DMS153 (cell line): ENCODE data around the gene SDCCAG8.

ENCODE experiments used
- DNase-seq: peaks from one replicate; lab custom pipeline; 2025; lab: John Stamatoyannopoulos, UW

The SDCCAG8 gene

DNA sequence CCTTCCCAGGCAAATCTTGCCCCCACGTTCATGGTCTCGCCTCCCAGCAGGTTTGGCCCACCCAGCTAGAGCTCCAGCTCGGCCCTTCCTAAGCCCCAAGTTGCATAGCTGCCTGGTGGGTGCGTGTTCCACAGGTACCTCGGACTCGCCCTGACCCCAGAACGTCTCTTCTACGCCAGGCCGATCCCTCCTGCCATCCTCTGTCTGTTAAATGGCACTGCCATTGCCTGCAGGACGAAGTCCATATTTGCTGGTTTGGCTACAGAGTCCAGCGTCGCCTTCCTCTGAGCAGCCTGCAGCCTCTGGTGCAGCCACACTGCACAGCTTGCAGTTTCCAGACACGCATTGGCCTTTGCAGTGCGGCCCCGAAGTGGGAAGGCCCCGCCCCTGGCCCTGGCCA, 228.1 kb downstream of the SDCCAG8 start:
- DNase-seq, result no peak

DNA sequence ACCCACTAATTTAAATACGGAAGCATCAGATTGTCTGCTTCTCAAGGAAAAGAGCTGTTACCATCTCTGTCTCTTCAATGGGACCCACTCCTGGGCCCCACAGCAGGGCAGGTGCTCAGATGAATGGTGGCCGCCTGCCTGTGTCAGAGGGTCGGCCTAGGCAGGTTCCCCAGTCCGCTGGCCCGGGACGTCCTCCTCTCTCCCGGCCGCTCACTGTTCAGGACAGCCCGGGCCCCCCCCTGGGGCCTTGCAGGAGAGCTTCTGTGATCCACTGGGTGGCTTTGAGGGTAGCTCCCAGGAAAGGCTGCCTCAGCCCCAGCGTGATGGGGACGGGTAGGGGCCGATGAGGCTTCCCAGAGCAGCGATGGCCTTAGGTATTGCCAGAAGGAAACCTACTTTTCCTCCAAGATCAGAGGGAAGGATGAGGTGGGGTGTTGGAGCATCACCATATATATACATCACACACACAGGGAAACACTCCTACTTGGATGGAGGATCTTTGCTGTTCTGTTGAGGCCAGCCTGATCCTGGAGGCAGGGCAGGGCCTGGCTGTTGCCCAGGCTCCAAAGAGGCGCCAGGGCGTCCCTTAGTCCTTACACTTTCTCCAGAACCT, 231.3 kb downstream of the SDCCAG8 start:
- no peak for DNase-seq

DNA sequence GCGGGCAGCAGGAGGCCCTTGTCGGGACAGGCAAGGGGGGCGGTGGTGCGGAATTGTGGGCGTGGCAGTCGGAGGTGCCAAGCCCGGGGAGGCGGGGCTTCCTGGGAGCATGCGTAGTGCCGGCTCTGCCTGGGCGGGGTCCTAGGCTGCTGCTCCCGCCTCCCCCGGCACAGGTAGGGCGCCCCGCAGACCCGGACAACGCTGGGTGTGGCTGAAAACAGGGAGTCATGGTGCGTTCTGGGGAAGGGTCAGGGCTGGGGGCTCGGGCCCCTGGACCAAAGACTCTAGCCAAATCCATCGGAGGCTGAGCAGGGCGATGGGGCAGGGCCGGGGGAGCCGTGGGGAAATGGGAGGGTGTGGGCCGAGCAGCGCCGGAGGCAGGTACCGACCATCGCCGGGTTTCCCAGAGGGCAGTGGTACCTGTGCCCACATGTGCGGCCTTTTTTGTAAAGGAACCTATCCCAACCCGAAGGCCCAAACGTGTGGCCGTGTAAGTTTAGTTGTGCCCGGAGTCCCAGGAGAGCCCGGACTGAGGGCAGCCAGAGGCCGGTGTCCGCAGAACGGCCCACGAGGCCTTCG, 231.9 kb downstream of the SDCCAG8 start:
- DNase-seq, result no peak

DNA sequence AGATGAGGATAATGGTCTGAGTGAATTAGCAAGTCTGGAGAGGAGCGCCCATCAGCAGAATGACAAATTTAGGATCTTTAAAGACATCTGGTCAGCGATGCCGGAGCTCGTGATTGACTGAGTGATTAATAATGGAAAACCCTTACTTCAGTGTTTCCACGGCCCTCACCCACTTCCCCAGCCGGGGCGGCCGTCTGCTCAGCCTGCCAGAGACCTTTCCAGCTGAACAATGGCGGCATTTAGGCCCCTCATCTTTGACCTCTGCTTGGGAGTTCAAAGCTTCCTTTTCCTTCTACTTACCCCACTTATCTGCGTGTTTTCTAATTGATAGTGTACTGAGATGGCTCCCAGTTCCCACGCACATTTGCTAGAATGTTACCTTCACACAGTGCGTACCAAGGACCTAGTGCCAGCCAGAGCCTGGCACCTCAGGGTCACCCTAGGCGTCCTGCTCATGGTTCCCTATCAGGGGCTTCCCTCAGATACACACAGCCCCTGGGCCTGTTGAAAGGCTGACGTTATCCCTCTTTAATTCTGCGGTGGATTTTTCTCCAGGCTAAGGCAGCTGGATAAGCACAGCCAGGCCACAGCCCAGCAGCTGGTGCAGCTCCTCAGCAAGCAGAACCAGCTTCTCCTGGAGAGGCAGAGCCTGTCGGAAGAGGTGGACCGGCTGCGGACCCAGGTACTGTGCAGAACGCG, 232.8 kb downstream of the SDCCAG8 start:
- DNase-seq, result no peak

DNA sequence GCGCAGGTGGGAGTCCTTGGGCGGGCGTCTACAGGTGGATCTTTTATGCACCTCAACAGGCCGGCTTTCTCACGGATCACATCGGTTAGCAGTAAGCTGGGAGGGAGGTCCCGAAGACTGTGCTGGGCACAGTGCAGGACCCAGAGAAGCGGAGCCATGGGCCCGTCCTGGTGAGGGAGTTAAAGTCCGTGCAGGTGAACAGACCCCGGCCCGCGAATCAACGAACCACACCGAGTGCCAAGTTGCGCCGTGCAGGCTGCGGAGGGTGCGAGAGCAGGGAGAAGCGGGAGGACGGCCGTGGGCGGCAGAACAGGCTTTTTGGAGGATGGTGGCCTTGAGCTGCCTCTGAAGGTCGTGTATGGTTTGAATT, 233.3 kb downstream of the SDCCAG8 start:
- no peak for DNase-seq

DNA sequence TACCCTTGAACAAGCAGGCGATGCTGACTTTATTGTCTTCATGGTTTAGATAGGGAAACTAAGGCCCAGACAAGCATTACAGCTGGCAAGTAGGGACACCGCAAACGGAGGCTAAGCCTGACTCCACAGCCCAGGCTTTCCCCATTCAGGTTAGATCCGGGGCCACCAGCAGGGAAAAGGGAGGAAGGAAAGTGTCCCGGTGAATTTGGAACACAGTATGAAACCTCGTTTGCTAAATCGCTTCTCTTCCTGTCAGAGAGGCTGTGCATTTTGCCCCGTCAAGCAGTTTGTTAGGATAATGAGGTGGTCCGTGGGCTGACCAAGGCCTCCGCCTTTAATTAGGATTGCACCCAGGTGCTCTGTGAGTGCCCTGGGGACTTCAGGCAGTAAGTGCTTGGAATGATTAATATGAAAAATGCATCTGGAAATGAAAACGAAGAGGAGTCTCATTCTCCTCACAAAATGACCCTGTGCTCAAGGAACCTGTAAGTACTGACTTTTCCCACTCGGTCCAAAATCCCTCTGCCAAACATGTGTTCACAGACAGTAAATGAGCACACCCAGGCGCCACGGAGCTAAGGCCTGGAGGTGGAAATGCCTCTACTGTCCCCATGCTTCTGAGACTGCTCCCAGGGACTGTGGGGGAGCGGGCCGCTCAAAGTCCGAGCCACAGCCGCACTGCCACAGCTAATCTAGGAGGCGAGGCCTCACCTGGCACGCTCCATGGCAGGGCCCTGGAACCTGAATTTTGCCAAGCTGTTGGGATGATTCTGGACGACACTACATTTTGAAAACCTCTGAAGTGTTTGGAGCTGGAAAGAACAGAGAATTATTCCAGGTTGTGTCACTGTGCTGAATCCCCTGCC, 234.1 kb downstream of the SDCCAG8 start:
- no peak for DNase-seq

DNA sequence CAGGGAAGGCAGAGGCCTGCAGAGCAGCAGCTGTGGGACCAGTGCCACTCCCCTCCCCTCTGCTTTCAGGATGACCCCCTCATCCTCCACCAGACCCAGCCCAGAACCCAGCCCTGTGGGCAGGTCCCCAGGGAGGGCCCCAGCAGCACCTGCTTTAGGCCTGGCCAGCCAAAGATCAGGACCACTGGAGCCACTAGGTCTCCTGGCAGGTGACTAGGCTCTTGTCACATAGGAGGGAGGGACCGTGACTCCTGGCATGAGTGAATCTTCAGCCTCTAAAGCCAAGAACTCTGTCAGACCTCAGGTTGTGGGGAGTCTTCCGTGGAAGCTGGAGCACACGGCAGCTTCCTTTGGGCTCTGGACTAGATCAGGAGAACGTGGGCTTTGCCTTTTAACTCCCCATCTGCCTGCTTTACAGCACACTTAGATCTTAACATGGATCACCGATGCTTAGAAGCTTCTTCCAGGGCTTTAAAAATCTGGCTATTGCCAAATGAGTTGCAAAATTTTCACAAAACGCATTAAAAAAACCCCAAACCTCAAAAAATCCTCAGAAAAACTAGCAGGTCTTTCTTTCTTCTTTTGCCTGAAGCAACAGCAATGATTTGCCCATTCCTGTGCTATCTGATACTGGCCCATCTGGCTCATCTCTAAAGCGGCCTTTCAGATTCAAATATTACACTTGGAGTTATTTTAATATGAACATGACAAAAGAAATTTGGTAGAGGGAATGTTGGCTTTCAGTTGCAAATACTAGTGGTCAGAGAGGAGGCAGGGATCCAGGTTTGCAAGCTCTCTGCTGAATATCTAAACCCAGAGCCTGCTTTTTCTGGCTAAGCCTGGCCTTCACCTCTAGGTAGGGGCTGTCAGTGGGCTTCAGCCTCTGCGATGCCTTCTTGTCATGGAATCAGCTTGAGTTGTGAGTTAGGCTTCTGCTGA, 235.2 kb downstream of the SDCCAG8 start:
- DNase-seq, result no peak

DNA sequence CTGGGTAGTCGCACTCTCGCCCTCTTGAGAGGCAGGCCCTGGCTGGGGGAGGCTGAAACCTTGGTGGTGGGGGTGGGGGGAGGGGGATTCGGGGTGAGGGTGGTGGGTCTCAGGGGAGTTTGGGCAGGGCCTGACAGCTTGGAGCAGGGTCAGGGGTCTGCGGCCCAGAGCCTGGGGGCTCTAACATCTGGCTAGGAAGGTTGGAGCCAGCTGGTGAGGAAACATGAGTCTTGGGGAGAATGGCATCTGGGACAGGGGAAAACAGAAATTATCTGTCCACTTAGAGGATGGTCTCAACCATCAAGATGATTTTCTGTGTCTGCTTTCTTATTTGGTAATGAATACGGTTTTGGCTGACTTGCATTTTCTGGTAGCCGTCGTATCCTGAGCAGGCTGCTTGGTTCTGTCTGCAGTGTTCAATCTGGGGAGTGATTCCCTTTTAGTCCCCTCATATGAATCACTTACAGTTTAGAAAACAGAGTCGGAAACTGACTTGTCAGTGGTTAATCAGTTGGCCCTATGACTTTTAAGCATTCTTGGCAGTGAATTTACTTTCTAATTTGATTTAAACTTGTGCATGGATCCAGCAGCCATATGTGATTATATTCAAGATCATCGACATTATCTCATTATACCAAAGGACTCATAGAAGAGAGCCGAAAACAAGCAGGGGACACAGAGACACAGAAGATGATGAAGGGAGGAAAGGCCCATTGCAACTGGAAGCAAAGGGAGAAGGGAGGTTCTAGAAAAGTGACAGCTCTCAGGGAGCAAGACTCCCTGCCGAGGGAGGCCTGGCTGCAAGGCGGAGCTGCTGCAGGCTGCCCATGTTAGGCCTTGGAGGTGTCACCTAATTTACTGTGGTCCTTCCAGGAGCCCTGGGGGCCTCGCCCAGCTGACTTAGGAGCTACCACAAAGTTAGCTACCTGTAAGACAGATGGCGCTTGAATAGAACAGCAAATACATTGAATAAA, 237.6 kb downstream of the SDCCAG8 start:
- no peak for DNase-seq

DNA sequence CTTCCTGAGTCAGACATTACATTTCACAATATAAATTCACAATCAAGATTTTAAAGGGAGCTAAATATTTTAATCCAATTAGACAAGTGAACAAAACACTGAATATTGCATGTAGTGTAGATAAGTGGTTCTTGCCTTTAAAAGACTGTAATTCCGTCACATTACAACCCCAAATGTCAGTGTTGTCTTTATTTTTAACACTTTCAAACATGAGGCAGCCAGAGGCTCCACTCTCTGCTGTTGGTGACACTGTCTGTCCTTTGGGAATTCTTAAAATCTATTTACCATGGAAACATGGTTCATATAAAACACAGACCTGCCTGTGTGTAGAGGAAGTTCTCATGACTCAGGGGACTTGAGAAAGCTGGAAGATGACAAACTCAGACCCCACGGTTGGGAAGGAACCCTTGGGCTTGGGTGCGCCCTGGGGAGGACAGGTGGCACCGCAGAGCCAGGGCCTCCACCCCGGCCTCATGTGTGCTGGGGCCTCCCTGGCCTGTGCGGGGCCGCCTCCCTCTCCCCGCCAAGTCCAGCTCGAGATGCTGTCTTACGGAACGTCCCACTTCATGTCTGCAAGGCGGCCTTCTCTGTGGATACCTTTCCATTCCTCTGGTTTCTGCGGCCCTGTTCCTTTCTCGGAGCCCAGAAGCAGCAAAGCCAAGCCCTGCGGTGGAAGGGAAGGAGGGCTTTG, 239.0 kb downstream of the SDCCAG8 start:
- no peak for DNase-seq

DNA sequence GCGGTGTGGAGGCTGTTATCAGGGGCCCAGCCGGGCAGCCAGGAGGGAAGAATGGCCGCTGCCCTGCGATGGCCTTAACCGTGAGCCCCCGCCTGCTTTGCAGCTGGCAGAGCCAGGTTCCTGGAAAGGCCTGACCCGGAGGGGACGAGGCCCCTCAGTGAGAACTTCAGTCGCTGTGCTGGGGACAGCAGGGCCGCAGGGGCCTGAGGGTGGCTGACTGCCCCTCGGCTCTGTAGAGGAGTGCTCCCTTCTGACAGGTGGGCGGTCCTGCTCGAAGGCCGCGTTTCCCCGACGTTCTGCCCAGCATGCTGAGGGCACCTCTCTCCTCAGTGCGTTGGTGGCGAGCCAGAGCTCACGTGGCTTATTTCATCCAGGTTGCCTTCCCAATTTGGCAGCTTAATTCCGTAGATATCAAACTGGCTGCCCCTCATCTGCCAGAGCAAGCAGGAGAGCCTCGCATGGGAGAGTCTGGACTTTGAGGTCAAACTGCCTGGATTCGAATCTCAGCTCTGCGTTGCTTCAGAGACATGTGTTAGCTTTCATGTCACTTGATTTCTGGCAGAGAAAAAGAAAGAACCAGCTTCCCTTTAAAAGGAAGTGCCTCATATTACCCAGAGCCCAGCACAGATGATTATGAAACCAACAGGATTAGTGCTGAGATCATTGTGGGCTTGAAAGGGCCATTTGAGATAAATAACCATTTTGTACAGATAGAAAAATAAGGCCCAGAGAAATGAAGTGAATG, 239.8 kb downstream of the SDCCAG8 start:
- DNase-seq, result no peak

DNA sequence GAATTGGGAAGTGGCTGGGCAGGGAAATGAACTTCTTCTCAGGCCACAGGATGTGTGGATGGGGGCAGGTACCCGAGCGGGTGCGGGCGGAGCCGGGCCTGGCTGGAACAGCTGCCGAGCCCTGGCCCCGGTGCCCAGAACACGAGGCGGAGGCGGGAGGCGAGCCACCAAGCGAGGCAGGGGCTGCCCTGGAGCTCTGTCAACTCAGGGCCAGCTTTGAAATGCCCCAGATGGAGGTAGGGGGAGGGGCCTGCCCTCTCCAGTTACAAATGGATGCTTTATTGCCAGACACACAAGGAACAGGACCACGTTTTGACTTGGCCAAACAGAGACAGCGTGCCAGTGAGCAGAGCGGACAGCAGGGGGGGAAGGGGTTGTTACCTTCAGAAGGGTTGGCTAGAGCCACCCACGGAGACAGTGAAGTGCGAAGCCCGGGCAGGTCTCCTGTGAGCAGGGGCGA, 240.4 kb downstream of the SDCCAG8 start:
- no peak for DNase-seq

DNA sequence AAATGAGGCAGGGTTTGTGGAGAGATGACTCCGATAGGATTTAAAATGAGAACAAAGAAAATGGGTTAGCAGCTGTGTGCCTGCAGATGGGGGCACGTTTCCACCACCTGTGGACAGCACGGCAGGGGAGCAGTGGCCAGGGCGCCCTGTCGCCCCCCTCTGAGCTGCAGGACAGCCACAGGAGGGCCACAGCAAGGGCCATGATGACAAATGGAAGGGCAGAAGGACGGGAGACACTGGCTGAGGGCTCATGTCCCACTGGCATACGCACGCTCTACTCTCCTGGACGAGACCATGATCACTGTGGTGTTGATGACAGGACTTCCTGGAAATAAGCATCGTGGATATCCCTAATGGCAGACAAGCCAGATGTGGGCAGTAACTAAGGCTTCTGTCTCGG, 241.0 kb downstream of the SDCCAG8 start:
- no peak for DNase-seq

DNA sequence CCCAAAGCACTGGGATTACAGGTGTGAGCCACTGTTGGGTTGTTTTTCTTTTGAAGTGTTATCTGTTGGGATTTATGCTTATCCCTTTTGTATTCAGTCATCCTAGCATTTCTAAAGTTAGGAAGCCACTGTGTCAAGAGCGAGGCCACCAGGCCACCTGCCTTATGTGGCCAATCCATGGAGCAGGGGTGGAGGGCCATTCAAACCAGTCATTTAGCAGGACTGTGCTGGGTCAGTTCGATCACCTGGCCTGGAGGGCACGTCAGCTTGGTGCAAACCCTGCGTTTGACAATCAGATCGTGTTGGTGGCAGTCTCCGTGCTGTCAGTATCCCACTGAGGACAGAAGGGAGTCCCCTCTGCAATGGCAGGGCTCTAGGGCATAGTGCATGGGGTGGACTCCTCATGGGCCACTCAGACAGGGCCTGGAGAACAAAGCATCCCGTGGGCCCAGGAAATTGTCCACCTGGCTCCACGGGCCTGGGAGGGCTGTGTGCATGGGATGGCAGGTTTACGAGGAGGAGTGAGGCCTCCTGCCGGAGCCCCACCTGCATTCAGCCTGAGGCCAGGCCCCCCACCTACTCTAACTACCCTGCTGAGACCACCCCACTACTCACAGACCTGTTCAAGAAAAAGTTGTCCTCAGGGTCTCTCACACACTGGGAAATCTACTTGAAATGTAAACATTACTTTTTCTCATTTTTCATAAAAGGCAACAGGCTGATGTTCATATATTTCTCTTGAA, 242.3 kb downstream of the SDCCAG8 start:
- DNase-seq, result no peak

DNA sequence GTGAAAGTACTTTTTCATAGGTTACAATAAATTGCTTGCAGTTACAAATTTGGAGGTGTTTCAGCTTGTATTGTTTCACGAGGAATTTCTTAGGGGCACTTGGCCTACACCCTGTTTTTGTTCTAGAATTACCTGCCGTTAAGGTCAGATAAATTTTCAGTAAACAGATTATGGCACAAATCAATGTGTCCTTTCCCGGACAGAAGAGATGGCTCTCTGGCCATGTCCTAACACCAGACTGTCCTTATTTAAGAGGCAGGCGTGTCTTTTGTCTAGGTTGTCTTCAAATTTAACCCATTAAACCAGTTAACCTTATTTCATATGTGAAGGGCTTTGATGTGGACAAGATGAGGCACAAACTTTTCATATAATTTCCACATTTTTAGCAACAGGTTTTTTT, 243.4 kb downstream of the SDCCAG8 start:
- no peak for DNase-seq

DNA sequence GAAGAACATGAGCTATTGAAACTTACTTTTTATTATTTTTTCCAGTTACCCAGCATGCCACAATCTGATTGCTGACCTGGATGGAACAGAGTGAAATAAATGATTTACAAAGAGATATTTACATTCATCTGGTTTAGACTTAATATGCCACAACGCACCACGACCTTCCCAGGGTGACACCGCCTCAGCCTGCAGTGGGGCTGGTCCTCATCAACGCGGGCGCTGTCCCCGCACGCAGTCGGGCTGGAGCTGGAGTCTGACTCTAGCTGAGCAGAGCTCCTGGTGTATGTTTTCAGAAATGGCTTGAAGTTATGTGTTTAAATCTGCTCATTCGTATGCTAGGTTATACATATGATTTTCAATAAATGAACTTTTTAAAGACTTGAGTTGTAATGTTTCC, 243.9 kb downstream of the SDCCAG8 start:
- no peak for DNase-seq

DNA sequence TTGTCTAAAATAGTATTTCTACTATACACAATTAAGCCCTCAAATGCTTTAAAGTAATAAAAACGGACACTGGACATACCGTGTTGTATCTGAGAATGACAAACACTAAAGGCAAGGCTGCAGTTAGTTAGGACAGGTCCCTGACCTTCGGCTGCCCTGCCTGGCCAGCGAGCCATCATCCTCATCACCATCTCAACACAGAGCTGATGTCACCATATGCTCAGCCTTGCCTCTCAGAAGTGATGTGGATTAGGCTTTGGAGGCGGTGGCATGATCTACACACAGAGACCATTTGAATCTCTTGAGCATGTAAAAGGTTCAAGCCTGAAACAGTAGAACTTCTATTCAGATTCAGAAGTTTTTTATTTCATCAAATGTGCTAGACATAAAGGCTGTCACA, 244.7 kb downstream of the SDCCAG8 start:
- no peak for DNase-seq

DNA sequence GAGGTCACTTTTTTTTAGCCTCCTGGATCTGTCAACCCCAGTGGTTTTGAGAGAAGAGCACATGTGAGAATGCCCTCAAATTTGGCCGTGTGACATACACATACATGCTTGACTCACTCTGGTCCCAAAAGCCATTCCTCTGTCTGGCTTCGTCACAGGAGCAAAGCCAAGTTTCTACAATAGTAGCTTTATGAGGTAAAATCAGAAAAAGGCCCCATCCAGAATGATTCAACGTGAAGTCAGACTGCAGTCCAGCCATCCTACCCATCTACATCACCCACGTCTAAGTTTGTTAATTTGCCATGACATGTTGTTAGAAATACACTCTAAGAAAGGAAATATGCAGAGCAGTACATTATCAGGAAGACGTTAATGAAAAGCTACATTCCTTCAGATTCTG, 245.2 kb downstream of the SDCCAG8 start:
- no peak for DNase-seq

DNA sequence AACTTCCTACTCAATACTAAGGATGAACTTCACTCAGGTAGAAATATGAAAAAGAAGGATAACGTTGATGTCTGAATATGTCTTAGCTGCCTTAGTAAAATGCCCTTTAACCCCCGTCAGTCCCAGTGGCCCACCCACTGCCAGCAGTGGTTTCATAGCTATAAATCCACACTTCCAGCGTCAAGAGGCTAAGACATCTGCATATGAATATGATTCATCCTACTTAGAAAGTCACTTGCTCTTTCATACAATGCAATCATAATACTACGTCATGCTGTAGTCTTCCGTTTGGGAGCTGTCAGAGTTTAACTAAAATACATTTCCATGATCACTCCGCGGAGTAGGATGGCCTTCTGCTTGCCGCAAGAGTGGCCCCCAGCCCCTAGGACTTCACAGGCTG, 247.3 kb downstream of the SDCCAG8 start:
- DNase-seq, result no peak
